K562 (cell line): ENCODE measurements around the gene ANKRD2. TPM values are rescaled to one million over a fixed set of nuclear protein-coding genes. Genes with fewer than 3 reads are reported as not detected.

Experiments
- ATAC-seq: fragments of 200-7000 bp; cut with Tn5 transposase; 3 replicates; pipeline ENCODE4 v1.9.1; 2020; ENCODE audit warnings: moderate library complexity
- BruUV-seq: library from RNA; stranded (reverse); fragments of 400-500 nt; replicated peaks from 2 replicates; lab custom pipeline; 2021; lab: Mats Ljungman, UMichigan
- CTCF ChIA-PET: fragments of 300-600 bp; formaldehyde crosslinking; extraction: SDS; loops from one replicate; lab custom pipeline; 2021; ENCODE audit warnings: low intra/inter-chr PET ratio; lab: Yijun Ruan, JAX
- POLR2A ChIA-PET: fragments of 300-600, 350-650 bp; sonication (Branson Sonifier 250); formaldehyde crosslinking; extraction: SDS; loops from one replicate; lab custom pipeline; 2021; ENCODE audit warnings: antibody characterized with exemption, inconsistent platforms; lab: Yijun Ruan, JAX
- DNase-seq, 4 experiments: peaks; one replicate each; pipeline versions ENCODE4 v3.0.0 to v3.0.0-alpha.2; 2011 to 2018; ENCODE audit warnings: low spot score in 3 of 4, mixed read lengths in 3 of 4; ENCODE audit errors: extremely low read depth in 1 of 4
- FAIRE-seq: peaks from 2 replicates; lab custom pipeline; 2011; peaks lifted over from hg19 to GRCh38; lab: Jason Lieb, UNC
- H2AFZ ChIP-seq: 2 replicates; pipeline ENCODE4 v1.6.0; 2011; ENCODE audit warnings: low read depth, low read length, control low read depth, inconsistent platforms
- H3K27ac ChIP-seq: fragments of 200-600 bp; 3 replicates; pipeline ENCODE4 v1.8.0; 2011; ENCODE audit warnings: low read depth, mild to moderate bottlenecking, control low read depth, inconsistent platforms, low read length, moderate library complexity, mixed read lengths; ENCODE audit errors: extremely low read depth
- H3K27me3 ChIP-seq, 2 experiments: fragments of 300-600 bp in 1 of 2; 2 replicates in 1 of 2; 3 replicates in 1 of 2; pipeline versions ENCODE4 v1.6.0 to v1.8.0; 2011; ENCODE audit warnings: inconsistent platforms in 2 of 2, low read length in 2 of 2, mild to moderate bottlenecking in 1 of 2, mixed read lengths in 1 of 2, moderate library complexity in 1 of 2; ENCODE audit not compliant: control insufficient read depth in 2 of 2, insufficient read depth in 2 of 2
- H3K36me3 ChIP-seq: fragments of 300-600 bp; 3 replicates; pipeline ENCODE4 v1.8.0; 2011; ENCODE audit warnings: mild to moderate bottlenecking, low read length, inconsistent platforms; ENCODE audit not compliant: control insufficient read depth, insufficient read depth
- H3K4me1 ChIP-seq, 2 experiments: fragments of 200-600 bp in 1 of 2; replicated peaks in 1 of 2; 2 replicates in 1 of 2; 3 replicates in 1 of 2; pipeline versions ENCODE4 v1.5.1 to v1.8.0; 2011; ENCODE audit warnings: inconsistent platforms in 2 of 2, low read length in 2 of 2, mild to moderate bottlenecking in 1 of 2, mixed read lengths in 1 of 2, moderate library complexity in 1 of 2; ENCODE audit not compliant: control insufficient read depth in 2 of 2, insufficient read depth in 2 of 2
- H3K4me2 ChIP-seq: 2 replicates; pipeline ENCODE4 v1.6.1; 2011; ENCODE audit warnings: low read length, control low read depth, inconsistent platforms, mixed read lengths; ENCODE audit not compliant: insufficient read depth
- H3K4me3 ChIP-seq: fragments of 200-600 bp; sonication (generic), shearing (Covaris generic); 2 replicates; pipeline ENCODE4 v1.5.1; 2016; ENCODE audit warnings: control low read depth, inconsistent platforms
- H3K79me2 ChIP-seq: fragments of 200-600 bp; 3 replicates; pipeline ENCODE4 v1.8.0; 2011; ENCODE audit warnings: low read length, inconsistent platforms; ENCODE audit not compliant: control insufficient read depth, insufficient read depth
- H3K9ac ChIP-seq, 2 experiments: 2 replicates each; pipeline versions ENCODE4 v1.6.0 to v1.6.1; 2011; ENCODE audit warnings: low read depth in 2 of 2, low read length in 2 of 2, control low read depth in 1 of 2, inconsistent platforms in 1 of 2, mild to moderate bottlenecking in 1 of 2, mixed read lengths in 1 of 2; ENCODE audit not compliant: insufficient read depth in 1 of 2
- H3K9me1 ChIP-seq: one replicate; pipeline ENCODE4 v1.6.0; 2011; ENCODE audit warnings: inconsistent platforms, mild to moderate bottlenecking, low read length, moderate library complexity; ENCODE audit not compliant: control insufficient read depth, insufficient read depth
- H3K9me3 ChIP-seq: replicated peaks from 2 replicates; pipeline ENCODE4 v1.5.1; 2011; ENCODE audit warnings: low read depth, low read length, inconsistent platforms; ENCODE audit not compliant: control insufficient read depth, insufficient read depth
- H4K20me1 ChIP-seq: replicated peaks from 2 replicates; pipeline ENCODE4 v1.6.1; 2011; ENCODE audit warnings: low read length, inconsistent platforms, mixed read lengths; ENCODE audit not compliant: control insufficient read depth, insufficient read depth
- AFF1 ChIP-seq, 2 experiments: fragments of 450-650 bp; IDR thresholded peaks; 2 replicates each; pipeline ENCODE4 v1.6.1; 2018; ENCODE audit warnings: mild to moderate bottlenecking in 2 of 2, low read depth in 1 of 2; ENCODE audit not compliant: partially characterized antibody in 2 of 2
- ATF4 ChIP-seq: fragments of 450-650 bp; formaldehyde crosslinking; IDR thresholded peaks from 2 replicates; pipeline ENCODE4 v1.4.0; 2022; ENCODE audit warnings: mild to moderate bottlenecking, moderate library complexity
- CEBPG ChIP-seq, 3 experiments: fragments of 200-800 bp in 1 of 3; sonication (Bioruptor generic) in 1 of 3; sonication (generic) in 1 of 3; formaldehyde crosslinking in 1 of 3; IDR thresholded peaks in 2 of 3; conservative IDR thresholded peaks in 1 of 3; 2 replicates each; pipeline versions ENCODE4 v1.6.1 to v1.8.0; 2016 to 2022; ENCODE audit warnings: missing compliant biosample characterization in 2 of 3, missing genetic modification characterization in 2 of 3, mild to moderate bottlenecking in 1 of 3, missing genetic modification reagents in 1 of 3
- KLF16 ChIP-seq: IDR thresholded peaks from 2 replicates; pipeline ENCODE4 v1.6.1; 2016; ENCODE audit warnings: antibody characterized with exemption
- PHF8 ChIP-seq: fragments of 200-600 bp; sonication (generic); IDR thresholded peaks from 2 replicates; pipeline ENCODE4 v1.6.1; 2012; ENCODE audit warnings: mixed run types, mild to moderate bottlenecking, inconsistent platforms, low read length, moderate library complexity, borderline replicate concordance
- POLR2A ChIP-seq: fragments of 450-650 bp; conservative IDR thresholded peaks from 2 replicates; pipeline ENCODE4 v1.6.1; 2016
- SIN3B ChIP-seq: fragments of 450-650 bp; IDR thresholded peaks from 2 replicates; pipeline ENCODE4 v1.6.1; 2017; ENCODE audit warnings: low read depth, mild to moderate bottlenecking, moderate library complexity
- SNIP1 ChIP-seq: fragments of 450-650 bp; IDR thresholded peaks from 2 replicates; pipeline ENCODE4 v1.7.1; 2017; ENCODE audit warnings: low read depth, mild to moderate bottlenecking
- ZEB2 ChIP-seq: fragments of 450-650 bp; IDR thresholded peaks from 2 replicates; pipeline ENCODE4 v1.6.1; 2016
- ZNF146 ChIP-seq: IDR thresholded peaks from one replicate; pipeline ENCODE4 v1.6.1; 2018; ENCODE audit warnings: missing compliant biosample characterization; ENCODE audit not compliant: unreplicated experiment
- WGBS: fragments of 100-300 bp; shearing (Covaris generic); methylation state at CpG from one replicate; pipeline ENCODE4 v1.1.6; 2016; ENCODE audit warnings: low coverage, mixed read lengths; ENCODE audit not compliant: insufficient coverage; ENCODE audit errors: missing lambda C conversion rate; 5-methylcytosine and 5-hydroxymethylcytosine counted together
- in situ Hi-C: fragments of 300-500 bp; cut with MboI; formaldehyde crosslinking; loops from 4 replicates; pipeline ENCODE4 v1.15.0; 2018; ENCODE audit warnings: inconsistent platforms, mixed read lengths
- intact Hi-C: fragments of 100-400 bp; cut with micrococcal nuclease; formaldehyde crosslinking; loops from 2 replicates; pipeline ENCODE4 v1.14.2; 2022
- polyA plus RNA-seq, 8 experiments: library from polyadenylated mRNA; depleted of rRNA in 4 of 8; stranded (reverse) in 5 of 8; unstranded in 3 of 8; fragments of >200 nt; fragmentation: Nextera tagmentation in 2 of 8; fragmentation: Illumina TruSeq in 1 of 8; extraction: Ambion mirVana in 2 of 8; extraction: Trizol in 1 of 8; gene quantifications; 2 replicates each; pipeline versions ENCODE4 v1.2.1 to v1.2.3, GENCODE V29; 2011 to 2014; ENCODE audit warnings: inconsistent platforms in 1 of 8, missing spikeins in 1 of 8
- total RNA-seq, 7 experiments: library from RNA; depleted of rRNA in 6 of 7; stranded (reverse); fragments of >200 nt in 6 of 7; fragmentation: Illumina TruSeq in 2 of 7; extraction: Trizol in 2 of 7; gene quantifications; 2 replicates each; pipeline versions ENCODE4 v1.2.1 to v1.2.3, GENCODE V29; 2011 to 2021; ENCODE audit warnings: low replicate concordance in 1 of 7
- TF ChIP-seq, protein P1 (sequence below), 2 experiments: fragments of 200-800 bp in 1 of 2; sonication (Bioruptor generic) in 1 of 2; sonication (generic) in 1 of 2; formaldehyde crosslinking in 1 of 2; IDR thresholded peaks in 1 of 2; conservative IDR thresholded peaks in 1 of 2; 2 replicates each; pipeline versions ENCODE4 v1.5.0 to v1.6.1; 2016 to 2020; ENCODE audit warnings: missing compliant biosample characterization in 1 of 2, missing genetic modification characterization in 1 of 2, missing genetic modification reagents in 1 of 2
- TF ChIP-seq, protein P2 (sequence below): fragments of 450-650 bp; formaldehyde crosslinking; conservative IDR thresholded peaks from 2 replicates; pipeline ENCODE4 v1.4.0; 2022; ENCODE audit warnings: mild to moderate bottlenecking, missing genetic modification characterization

The ANKRD2 gene
- total and polyA plus RNA-seq, 9 of the 15 experiments (the other 6 are each of a cell fraction or from before 2014, with no cell fraction given), result not detected

- Histone ChIP-seq H3K36me3 (no peaks in the 10 kb centered on the region), H3K27ac (no peak overlapping the region), H3K79me2 (no peaks in the 10 kb centered on the region), H3K9me3 (no peaks in the 10 kb centered on the region), H3K9me1 (no peaks in the 10 kb centered on the region), H3K9ac (no peak overlapping the region), H4K20me1 (no peaks in the 10 kb centered on the region), H2AFZ (no peak overlapping the region), H3K27me3 (peaks cover 4 to 46% of the 10 kb centered on the region in 2 experiments; a peak in 3 of 5 replicates), H3K4me3 (no peak overlapping the region), H3K4me1 (no peaks in the 10 kb centered on the region; a peak in 2 of 5 replicates), H3K4me2 (no peak overlapping the region)
- intact Hi-C loops, result no loop called here
- ChIA-PET CTCF (no interaction called here), POLR2A (no interaction called here)
- WGBS, result 0% methylated on average over 1 of the region's 1 CpG
- in situ Hi-C loops, result no loop called here
- FAIRE-seq (no peak), ATAC-seq (no peak), DNase-seq (no peak)
- BruUV-seq, result no TSS peak
- no peak for TF ChIP-seq SIN3B
- no peak for TF ChIP-seq PHF8
- no peak for TF ChIP-seq ZNF146
- no peak for TF ChIP-seq KLF16
- TF ChIP-seq, protein P1, sequence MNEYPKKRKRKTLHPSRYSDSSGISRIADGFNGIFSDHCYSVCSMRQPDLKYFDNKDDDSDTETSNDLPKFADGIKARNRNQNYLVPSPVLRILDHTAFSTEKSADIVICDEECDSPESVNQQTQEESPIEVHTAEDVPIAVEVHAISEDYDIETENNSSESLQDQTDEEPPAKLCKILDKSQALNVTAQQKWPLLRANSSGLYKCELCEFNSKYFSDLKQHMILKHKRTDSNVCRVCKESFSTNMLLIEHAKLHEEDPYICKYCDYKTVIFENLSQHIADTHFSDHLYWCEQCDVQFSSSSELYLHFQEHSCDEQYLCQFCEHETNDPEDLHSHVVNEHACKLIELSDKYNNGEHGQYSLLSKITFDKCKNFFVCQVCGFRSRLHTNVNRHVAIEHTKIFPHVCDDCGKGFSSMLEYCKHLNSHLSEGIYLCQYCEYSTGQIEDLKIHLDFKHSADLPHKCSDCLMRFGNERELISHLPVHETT (CRISPR knock-in tag; conservative IDR thresholded peaks at IDR 0.05 in 1 of 2, IDR thresholded peaks at IDR 0.05 in 1 of 2), result no peak
- TF ChIP-seq SNIP1, result no peak
- no peak for TF ChIP-seq ZEB2
- no peak for TF ChIP-seq CEBPG (CRISPR knock-in tag; IDR thresholded peaks at IDR 0.05)
- TF ChIP-seq CEBPG (tag; conservative IDR thresholded peaks at IDR 0.05 in 1 of 2, IDR thresholded peaks at IDR 0.05 in 1 of 2), result no peak
- TF ChIP-seq POLR2A, result no peak
- TF ChIP-seq ATF4 (CRISPR knock-in tag), result no peak
- TF ChIP-seq AFF1 (IDR thresholded peaks at IDR 0.05; ENCODE audit: low read depth in 1 of 2, partially characterized antibody in 2 of 2), result no peak
- TF ChIP-seq, protein P2, sequence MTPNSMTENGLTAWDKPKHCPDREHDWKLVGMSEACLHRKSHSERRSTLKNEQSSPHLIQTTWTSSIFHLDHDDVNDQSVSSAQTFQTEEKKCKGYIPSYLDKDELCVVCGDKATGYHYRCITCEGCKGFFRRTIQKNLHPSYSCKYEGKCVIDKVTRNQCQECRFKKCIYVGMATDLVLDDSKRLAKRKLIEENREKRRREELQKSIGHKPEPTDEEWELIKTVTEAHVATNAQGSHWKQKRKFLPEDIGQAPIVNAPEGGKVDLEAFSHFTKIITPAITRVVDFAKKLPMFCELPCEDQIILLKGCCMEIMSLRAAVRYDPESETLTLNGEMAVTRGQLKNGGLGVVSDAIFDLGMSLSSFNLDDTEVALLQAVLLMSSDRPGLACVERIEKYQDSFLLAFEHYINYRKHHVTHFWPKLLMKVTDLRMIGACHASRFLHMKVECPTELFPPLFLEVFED, result no peak
Measured at GRCh38 chr10:97525683-97526110, 46.9 kb upstream of the ANKRD2 start.
